RPMI8226 (cell line): Measurements from ENCODE around the gene SLC4A1AP.
A peak's percentile ranks its signal among the peaks of the same experiment; 100 is the strongest.
"Not testable (repeated sequence)": the region's sequence is repeated elsewhere in the genome, so short reads cannot be mapped to it uniquely, and the experiment has no call there.

Experiments used
- DNase-seq: peaks from one replicate; pipeline ENCODE4 v3.0.0-alpha.2; 2015

The SLC4A1AP gene, protein sequence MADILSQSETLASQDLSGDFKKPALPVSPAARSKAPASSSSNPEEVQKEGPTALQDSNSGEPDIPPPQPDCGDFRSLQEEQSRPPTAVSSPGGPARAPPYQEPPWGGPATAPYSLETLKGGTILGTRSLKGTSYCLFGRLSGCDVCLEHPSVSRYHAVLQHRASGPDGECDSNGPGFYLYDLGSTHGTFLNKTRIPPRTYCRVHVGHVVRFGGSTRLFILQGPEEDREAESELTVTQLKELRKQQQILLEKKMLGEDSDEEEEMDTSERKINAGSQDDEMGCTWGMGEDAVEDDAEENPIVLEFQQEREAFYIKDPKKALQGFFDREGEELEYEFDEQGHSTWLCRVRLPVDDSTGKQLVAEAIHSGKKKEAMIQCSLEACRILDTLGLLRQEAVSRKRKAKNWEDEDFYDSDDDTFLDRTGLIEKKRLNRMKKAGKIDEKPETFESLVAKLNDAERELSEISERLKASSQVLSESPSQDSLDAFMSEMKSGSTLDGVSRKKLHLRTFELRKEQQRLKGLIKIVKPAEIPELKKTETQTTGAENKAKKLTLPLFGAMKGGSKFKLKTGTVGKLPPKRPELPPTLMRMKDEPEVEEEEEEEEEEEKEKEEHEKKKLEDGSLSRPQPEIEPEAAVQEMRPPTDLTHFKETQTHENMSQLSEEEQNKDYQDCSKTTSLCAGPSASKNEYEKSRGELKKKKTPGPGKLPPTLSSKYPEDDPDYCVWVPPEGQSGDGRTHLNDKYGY

DNA sequence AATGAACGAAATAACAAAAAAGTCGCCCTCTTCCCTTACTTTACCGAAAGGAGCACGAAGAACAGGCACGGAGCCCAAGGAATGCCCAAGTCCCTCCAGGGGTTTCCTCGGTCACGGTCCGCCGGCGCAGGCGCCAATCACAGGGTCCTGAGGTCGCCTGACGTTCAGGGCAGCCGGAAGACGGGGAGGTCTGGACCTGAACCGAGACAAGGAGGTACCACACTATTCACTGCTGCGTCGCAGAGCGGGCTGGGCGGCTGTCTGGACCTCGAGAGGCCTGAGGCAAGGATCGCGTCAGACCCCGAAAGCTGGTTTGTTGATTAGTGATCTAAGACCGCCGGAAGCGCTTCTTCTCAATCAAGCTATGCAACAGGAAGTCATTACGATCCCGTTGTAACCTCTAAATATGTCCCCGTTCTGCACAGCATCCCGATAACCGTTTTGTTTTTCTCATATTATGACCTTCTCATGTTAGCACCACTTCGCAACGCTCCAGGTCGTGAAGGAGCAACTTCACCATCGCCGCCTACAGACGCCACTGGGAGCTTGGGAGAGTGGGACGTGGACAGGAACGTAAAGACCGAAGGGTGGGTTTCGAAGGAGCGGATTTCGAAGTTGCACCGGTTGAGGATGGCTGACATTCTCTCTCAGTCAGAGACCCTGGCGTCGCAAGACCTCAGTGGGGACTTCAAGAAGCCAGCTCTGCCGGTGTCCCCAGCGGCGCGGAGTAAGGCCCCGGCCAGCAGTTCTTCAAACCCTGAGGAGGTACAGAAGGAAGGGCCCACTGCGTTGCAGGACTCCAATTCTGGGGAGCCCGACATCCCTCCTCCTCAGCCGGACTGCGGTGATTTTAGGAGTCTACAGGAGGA lies at the start of gene SLC4A1AP, which contains the start of gene SUPT7L:
Gene SLC4A1AP (plus strand): TSS at position 605 of the 869 bp plus-strand sequence. CDS start 26 bp downstream, at position 631.
Gene SUPT7L (minus strand): TSS at position 330 of the 869 bp plus-strand sequence. CDS start 1,422 bp downstream, outside the sequence.
- DNase-seq: peak; percentile 76

DNA sequence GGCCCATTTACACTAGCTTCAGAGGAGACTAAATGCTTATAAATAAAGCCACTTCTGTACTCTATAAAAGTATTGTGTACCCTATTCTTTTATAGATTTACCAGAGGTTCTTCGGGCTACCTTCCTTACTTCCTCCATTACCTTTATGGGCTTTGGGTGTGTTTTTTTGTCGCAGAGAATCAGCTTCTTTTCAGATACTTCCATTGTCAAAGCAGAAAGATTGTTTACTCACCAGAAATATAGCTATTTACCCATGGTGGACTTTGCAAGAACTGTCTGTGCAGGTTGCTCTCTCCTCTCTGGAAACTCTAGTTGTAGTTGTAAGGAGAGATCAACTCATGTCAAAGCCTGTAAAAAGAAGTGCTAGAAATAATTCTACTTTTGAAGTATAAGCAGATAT lies 49.7 kb upstream of the SLC4A1AP start:
- no peak for DNase-seq

DNA sequence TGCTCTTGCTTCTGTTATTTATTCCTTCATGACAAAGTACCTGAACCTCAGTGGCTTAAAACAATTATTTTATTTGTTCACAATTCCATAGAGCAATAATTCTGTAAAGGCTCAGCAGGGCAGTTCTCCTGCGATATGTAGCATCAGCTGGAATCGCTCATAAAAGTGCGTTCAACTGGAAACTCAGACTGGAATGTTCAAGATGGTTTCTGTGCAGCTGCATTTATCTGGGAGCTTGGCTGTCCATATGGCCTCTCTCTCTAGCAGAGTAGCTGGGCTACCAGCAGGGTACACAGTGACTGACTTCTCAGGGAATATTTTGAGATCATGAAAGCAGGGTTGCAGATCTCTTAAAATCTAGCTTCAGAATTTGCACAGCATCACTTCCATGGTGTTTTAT lies 48.4 kb upstream of the SLC4A1AP start:
- no peak for DNase-seq

DNA sequence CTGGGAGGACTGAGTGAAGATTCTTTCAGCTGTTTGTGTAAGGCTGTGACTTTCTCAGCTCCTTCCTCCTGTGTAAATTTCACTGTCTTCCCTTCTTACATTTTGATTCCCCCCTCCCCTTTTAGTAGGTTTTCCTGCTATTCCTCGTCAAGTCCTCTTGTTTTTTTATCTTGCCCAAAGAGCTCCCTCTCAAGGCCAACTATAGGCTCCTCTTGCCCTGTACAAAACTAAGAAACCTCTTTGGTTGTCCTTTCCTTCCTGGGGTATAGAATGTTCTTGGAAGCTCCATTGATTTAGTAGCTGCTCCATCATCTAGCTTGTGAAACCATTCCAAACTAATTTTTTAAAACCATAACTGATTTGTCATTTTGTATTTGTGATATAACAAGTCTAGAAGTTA lies 42.2 kb upstream of the SLC4A1AP start:
- DNase-seq: no peak

DNA sequence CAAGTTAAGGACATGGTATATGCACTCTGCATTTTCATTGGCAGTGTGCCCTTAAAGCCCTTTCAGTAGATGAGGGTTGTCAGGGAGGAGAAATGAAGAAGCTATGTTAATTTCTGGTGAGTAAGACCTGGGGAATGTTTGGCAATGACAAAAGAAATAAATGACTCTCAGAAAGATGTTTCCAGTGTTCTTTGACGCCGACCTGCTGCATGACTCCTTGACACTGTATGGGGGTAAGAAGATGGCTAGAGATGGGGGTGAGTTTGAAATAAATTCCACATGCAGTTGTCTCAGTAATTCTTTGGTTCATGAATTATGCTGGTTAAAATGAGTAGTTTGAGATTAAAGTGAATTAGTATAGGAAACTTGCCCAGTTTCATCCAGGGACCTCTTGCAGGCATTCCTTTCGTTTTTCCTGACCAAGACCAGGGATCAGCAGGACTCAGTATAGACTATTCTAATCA lies 40.7 kb upstream of the SLC4A1AP start:
- no peak for DNase-seq

DNA sequence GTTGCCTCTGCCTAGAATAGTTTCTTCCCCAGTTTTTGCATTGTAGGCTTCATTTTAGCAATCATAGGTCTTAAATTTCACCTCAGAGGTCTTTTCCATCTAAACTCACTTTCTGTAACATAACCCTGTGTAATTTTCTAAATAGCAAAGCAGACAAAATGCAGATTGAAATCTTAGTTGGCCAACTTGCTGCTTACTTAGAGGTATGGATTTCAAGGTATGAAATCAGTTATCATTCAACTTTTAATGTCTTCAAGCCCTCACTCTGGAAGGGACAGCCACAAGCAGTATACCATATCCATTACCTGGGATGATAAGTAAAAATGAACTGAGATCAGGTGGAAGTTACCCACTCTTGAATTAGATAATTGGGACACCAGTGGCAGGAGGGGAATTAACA lies 38.7 kb upstream of the SLC4A1AP start:
- DNase-seq: no peak

DNA sequence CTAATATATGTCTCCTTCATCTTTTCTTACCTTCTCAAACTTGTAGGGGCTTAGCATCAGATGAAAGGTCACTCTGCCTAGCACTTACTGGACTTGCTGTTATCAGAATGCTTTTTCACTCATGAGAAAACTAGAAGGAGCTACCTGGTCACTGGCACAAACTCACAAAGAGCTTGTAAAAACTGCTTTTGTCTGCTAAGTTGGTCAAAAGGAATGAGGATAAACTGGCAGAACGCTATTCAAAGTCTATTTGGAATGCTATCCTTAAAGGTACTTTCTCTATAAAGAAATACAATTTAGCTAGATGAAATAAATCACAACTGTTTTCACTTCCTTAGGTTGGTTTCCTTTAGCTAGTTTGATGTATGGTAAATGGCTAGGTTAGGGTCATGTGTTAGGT lies 37.4 kb upstream of the SLC4A1AP start:
- not testable (repeated sequence) for DNase-seq

DNA sequence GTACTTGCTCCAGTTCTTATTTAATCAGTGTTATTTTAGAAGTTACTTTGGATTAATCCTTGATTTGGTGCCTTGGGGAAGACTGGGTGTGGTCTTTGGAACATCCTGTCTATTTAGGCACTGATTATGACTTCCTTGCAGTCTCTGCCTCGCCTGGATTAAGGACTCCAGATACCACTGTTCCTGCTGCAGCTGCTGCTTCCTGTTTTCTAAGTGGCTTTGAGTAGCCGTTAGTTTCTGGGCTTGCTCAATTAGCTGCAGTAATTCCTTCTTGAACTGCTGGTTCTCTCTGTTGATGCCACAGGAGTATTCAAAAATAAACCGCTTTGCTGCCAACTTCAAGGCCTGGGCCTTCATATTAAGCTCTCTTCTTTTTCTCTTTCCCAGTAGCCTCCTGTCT lies 36.8 kb upstream of the SLC4A1AP start:
- not testable (repeated sequence) for DNase-seq

DNA sequence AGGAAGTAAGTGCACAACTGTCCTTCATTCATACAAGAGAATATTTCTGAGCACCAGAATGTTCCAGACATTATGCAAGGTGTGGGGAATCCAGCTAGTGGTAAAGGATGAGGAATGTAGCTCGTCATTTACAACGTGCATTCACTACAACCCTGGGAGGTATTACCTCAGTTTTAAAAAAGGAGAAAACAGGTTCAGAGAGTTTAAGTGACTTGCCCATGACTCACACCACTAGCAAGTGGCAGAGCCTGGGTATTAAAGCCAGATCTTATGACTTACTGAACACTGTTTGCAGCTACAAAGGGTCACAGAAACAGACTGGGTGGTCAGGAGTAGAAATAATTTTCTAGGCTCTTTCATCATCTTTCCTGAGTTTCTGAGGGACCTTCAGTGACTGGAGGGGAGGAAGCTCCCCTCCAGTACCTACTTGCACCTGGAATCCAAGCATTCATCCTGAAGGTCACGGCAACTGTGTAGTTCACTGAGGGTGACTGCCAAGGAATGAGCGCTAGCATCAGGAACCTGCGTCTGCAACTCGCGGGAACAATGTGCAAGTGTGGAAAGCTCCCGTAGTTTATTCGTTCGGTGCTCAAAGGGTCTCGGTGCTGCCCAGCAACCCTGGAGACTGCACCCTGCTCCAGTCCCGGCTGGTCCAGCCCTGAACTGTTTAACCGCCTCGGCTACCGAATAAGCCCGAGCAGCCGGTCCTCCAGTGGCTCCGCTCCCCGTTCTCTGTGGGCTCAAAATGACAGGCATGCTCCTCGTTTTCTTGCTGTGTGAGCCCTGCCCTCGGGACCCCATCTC lies 35.5 kb upstream of the SLC4A1AP start:
- no peak for DNase-seq

DNA sequence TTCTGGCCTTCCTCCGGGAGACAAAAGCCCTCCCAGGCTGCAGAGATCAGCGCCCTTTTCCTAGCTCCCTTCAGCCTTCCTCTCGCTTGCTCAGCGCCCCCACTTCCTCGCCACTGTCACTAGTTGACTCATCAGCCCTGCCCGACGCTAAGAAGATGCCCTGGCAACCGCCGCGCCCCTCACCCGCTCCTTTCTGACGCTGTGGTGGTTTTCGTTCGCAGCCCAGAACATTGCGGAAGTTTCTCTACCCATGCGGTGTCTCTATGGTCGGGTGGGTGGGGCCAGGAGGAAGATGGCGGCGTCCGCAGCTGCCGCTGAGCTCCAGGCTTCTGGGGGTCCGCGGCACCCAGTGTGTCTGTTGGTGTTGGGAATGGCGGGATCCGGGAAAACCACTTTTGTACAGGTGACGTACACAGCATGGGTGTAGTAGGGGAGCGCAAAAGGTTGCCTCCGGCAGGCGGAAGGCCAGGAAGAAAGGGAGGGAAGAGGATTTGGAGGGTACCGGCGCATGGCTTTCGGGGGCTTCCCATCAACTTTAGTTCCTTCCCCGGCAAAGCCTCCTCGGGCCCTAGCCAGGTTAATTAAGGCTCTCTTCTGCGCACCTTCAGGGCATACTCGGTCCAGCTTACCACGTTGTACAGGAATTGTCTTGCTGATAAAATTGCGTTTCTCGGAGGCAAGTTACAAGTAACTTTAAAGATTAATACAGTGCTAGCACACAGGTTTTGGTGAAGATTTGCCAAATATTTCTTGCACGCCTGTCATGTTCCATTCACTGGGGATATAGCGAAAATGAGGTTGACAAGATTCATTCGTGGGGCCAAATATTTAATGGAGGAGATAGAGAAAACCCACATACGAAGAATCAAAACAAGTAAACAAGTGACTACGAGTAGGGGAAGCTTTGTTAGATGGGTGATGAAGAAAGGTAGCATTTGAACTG lies 34.7 kb upstream of the SLC4A1AP start, which contains the start of the genes CCDC121 and GPN1:
Gene CCDC121 (minus strand): TSS at position 246 of the 943 bp plus-strand sequence. CDS start 1,213 bp downstream, outside the sequence.
Gene GPN1 (plus strand): TSS at position 284 of the 943 bp plus-strand sequence. CDS start 9 bp downstream, at position 293.
- peak; percentile 93 for DNase-seq

DNA sequence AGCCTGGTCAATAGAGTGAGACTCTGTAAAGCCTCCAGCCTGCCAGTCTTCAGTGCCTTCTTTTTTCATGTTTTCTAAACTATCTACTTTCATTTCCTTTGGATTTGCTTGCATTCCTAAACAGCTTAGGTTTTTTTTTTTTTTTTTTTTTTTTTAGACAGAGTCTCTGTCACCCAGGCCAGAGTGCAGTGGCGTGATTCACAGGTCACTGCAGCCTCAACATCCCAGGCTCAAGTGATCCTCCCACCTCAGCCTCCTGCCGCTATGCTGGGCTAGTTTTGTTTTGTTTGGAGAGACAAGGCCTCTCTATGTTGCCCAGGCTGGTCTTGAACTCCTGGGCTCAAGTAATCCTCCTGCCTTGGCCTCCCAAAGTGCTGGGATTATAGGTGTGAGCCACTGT lies 33.4 kb upstream of the SLC4A1AP start:
- DNase-seq: not testable (repeated sequence)

DNA sequence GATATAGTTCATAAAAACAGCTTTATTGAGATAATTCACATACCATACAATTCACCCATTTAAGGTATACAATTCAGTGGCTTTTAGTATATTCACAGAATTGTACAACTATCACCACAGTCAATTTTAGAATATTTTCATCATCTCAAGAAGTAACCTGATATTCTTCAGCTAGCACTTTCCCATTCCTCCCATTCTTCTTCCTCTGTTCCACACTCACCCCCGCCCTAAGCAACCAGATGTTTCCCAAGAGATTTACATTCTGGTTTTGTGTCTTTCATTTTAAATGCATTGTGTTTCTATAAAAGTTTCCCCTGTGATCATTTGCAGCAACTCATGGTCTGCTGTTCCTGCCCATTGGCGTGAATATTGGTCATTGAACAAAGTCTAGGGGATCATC lies 29.4 kb upstream of the SLC4A1AP start:
- DNase-seq: no peak

DNA sequence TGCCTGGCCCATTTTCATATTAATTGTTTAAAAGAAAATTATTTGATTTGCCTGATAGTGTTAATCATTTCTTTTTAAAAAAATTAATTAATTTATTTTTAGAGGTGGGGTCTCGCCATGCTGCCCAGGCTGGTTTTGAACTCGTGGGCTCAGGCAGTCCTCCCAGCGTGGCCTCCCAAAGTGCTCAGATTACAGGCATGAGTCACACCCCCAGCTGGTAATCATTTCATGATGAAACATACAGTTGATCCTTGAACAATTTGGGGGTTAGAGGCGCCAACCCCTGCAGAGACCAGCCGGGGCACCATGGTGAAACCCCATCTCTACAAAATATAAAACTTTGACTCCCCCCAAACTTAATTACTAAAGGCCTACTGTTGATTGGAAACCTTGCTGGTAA lies 26.9 kb upstream of the SLC4A1AP start:
- DNase-seq: no peak

DNA sequence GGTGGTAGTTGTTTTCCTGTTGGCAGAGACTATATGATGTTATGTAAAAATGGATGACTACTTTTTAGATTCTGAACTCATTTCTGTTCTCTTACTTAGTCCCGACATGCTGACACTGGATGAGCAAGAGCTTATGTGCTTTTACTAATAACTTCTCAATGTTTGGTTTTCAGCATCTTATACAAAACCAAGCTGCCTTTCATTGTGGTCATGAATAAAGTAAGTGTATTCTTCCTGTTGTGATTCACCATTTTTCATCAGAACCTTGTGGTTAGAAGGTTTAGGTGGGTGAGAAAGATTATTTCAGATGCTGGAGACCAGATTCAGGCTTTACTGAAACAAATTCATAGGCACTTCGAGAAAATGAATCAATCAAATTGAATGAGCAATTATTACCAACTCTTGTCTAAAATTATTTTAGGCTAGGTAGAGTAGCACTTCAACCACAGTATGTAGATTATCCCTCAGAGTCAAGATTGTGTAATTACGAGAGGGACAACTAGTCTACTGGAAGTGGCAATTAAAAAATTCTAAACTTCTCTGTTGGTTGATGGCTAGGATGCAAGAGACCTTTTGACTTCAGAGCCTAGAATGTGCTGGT lies 25.6 kb upstream of the SLC4A1AP start:
- no peak for DNase-seq

DNA sequence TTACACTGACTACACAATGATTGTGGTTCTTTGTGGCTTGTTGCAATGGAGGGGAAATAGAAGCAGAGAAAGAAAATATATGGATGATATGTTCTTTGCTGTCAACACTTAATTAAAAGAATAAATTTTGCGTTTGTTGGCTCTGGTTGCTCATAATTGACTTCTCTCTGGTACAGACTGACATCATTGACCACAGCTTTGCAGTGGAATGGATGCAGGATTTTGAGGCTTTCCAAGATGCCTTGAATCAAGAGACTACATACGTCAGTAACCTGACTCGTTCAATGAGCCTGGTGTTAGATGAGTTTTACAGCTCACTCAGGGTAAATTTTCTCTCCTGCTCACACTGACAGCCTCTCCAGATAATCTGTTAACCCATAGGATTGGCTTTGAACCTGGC lies 25.0 kb upstream of the SLC4A1AP start:
- no peak for DNase-seq

DNA sequence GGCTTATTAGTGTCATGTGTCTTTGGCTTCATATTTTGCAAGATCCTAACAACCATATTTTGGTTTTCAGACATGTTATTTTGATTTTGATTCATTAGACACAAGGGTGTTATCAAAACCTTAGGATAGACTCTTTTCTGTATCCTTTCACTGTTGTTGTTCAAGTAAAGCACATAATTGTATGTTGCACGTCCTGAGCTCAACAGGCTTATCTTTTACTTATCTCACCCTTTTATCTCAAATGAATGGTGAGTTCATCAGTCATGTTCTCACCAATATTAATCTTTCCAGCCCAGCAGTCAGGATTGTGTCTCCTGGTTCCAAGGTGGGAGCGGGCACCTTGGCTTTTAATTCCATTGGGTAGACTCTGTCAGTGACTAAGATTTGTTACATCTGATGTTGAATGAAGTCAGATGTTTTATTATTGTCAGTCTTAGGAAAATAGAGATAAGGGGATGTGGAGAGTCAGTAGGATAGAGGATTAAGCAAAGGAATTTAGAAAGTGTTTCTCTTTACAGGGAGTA lies 22.9 kb upstream of the SLC4A1AP start:
- no peak for DNase-seq

DNA sequence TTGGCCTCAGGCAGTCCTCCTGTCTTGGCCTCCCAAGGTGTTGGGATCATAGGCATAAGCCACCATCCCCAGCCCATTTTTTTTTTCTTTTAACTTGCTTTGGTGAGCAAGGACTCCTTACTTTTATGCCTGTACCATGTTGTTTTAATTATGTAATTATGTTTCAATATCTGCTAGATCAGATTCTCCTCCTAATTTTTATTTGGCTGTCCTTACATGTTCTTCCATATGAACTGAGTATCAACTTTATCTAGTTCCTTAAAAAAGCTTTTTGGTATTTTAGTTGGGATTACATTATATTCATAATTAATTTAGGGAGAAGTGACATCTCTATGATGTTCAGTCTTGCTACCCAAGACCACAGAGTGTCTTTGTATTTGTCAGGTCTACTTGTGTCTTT lies 18.5 kb upstream of the SLC4A1AP start:
- DNase-seq: no peak

DNA sequence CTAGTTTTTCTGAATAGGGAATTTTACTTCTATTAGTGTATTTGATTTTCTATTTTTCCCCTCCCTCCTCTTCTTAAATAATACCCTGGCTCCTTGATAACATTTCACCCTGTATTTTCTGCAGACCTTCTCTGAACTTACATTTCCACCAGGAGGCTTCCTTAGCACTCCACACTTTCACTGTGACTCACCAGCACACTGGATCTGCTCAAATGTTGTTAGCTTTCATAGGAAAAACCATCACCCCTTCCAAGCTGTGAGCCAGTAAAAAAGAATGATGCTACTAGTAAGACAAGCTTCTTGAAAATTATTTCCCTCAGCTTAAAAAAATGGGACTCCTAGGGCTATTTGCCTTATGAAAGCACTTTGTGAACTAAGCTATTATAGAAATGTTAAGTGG lies 16.4 kb upstream of the SLC4A1AP start:
- DNase-seq: no peak

DNA sequence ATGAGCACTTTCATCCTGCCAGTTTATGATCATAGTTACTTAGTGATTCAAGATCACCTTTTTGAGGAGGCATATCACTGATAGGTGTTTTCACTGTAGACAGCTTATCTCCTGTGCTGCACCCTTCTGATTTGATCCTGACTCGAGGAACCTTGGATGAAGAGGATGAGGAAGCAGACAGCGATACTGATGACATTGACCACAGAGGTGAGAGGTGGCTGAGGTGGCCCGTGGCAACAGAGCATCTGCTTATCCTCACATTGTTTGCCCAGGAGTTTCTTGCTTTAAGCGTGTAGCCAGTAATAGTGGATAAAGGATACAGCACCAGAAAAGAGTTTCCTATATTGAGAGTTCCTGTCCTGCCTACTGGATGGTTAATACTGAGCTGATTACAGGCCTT lies 16.0 kb upstream of the SLC4A1AP start:
- DNase-seq: no peak

DNA sequence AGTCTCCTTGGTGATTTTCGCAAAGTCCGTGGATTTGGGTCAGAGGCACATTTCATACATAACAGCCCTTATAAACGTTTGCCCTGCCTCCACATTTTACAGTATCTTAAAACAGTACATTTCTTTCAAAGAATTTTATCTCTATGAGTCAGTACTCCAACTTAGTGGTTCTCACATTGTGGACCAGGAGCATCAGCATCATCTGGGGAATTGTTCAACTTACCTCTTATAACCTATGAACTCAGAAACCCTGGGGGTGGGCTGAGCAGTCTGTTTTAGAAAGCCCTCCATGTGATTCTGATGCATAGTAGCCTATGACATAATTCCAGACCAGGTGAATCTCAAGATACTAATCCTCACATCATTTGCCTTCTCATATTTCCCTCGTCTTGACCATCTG lies 12.6 kb upstream of the SLC4A1AP start:
- no peak for DNase-seq
